Medulla oblongata (tissue), 1 donor: ENCODE measurements around the gene RCN1.
"Not testable (repeated sequence)": the region's sequence is repeated elsewhere in the genome, so short reads cannot be mapped to it uniquely, and the experiment has no call there.

Experiments used
- DNase-seq: peaks from one replicate; pipeline ENCODE4 v3.0.0-alpha.2; 2015; ENCODE audit errors: extremely low spot score

RCN1 gene

GRCh38 chr11:32113200-32113919, 22.5 kb downstream of the RCN1 start:
- DNase-seq: no peak

GRCh38 chr11:32113920-32114203, 23.0 kb downstream of the RCN1 start:
- no peak for DNase-seq

GRCh38 chr11:32115446-32115845, 24.6 kb downstream of the RCN1 start:
- DNase-seq: no peak

- DNase-seq: no peak
These were observed 25.8 kb downstream of the RCN1 start for GRCh38 chr11:32116668-32117067.

GRCh38 chr11:32118025-32118974, 27.4 kb downstream of the RCN1 start:
- no peak for DNase-seq

- DNase-seq: not testable (repeated sequence)
These were observed 28.3 kb downstream of the RCN1 start for GRCh38 chr11:32119139-32119538.

- no peak for DNase-seq
These were observed 30.1 kb downstream of the RCN1 start for GRCh38 chr11:32121012-32121411.

- DNase-seq: no peak
These were observed 31.3 kb downstream of the RCN1 start for GRCh38 chr11:32122200-32122599.

GRCh38 chr11:32131321-32131720, 40.4 kb downstream of the RCN1 start:
- no peak for DNase-seq

- no peak for DNase-seq
These were observed 45.8 kb downstream of the RCN1 start for GRCh38 chr11:32136657-32137056.

GRCh38 chr11:32137263-32137662, 46.4 kb downstream of the RCN1 start:
- no peak for DNase-seq

GRCh38 chr11:32137869-32138268, 47.0 kb downstream of the RCN1 start:
- no peak for DNase-seq

GRCh38 chr11:32138902-32139301, 48.0 kb downstream of the RCN1 start:
- no peak for DNase-seq

GRCh38 chr11:32139896-32140520, 49.1 kb downstream of the RCN1 start:
- no peak for DNase-seq

GRCh38 chr11:32141745-32142546, 51.1 kb downstream of the RCN1 start:
- no peak for DNase-seq

- no peak for DNase-seq
These were observed 52.5 kb downstream of the RCN1 start for GRCh38 chr11:32143378-32143777.

- no peak for DNase-seq
These were observed 54.4 kb downstream of the RCN1 start for GRCh38 chr11:32145282-32145681.

GRCh38 chr11:32148895-32149294, 58.0 kb downstream of the RCN1 start:
- no peak for DNase-seq

- no peak for DNase-seq
These were observed 58.9 kb downstream of the RCN1 start for GRCh38 chr11:32149748-32150147.

GRCh38 chr11:32151027-32151426, 60.2 kb downstream of the RCN1 start:
- DNase-seq: no peak

GRCh38 chr11:32152216-32152615, 61.3 kb downstream of the RCN1 start:
- DNase-seq: no peak

- no peak for DNase-seq
These were observed 61.9 kb downstream of the RCN1 start for GRCh38 chr11:32152821-32153220.
